ENCODE measurements around the gene ITFG1. TPM values are rescaled to one million over a fixed set of nuclear protein-coding genes. Genes with fewer than 3 reads are reported as not detected.

The ITFG1 gene
- total and polyA plus RNA-seq, 2 of the 8 experiments (the other 6 are each of a cell fraction or from before 2014, with no cell fraction given) = 13.8 to 22.2 TPM

- H3K9me3 ChIP-seq (ENCODE audit: insufficient read depth in 2 of 2, low read depth in 1 of 2, low read length in 1 of 2) = no peaks in the 10 kb centered on the region
- H2BK120ac ChIP-seq (replicated peaks; ENCODE audit: low read depth, low read length) = no peak overlapping the region
- no peaks in the 10 kb centered on the region for H3K79me2 ChIP-seq (ENCODE audit: control insufficient read depth in 1 of 2, insufficient read depth in 2 of 2, low read length in 2 of 2)
- DNase-seq (ENCODE audit: low read depth in 1 of 2, low spot score in 2 of 2) = no peak
- H3K27ac ChIP-seq (ENCODE audit: low read depth, low read length) = no peak overlapping the region
- no peak overlapping the region for H3K9ac ChIP-seq (replicated peaks in 1 of 4; ENCODE audit: extremely low read depth in 1 of 4, low read depth in 3 of 4, low read length in 3 of 4)
- H2BK20ac ChIP-seq (ENCODE audit: low read length) = no peak overlapping the region
- no peaks in the 10 kb centered on the region for H3K79me1 ChIP-seq (ENCODE audit: low read depth, low read length)
- H4K91ac ChIP-seq (replicated peaks; ENCODE audit: insufficient read length, low read length) = no peak overlapping the region
- H3K56ac ChIP-seq (replicated peaks; ENCODE audit: insufficient read length, low read depth, low read length) = no peak overlapping the region
- ChIA-PET CTCF (ENCODE audit: partially characterized antibody) (no interaction called here), POLR2A (ENCODE audit: partially characterized antibody) (no interaction called here)
- peaks cover 0 to 2% (median 0%) of the 10 kb centered on the region in 4 experiments; a peak in 1 of 7 replicates for H3K4me1 ChIP-seq (replicated peaks in 1 of 4; ENCODE audit: control insufficient read depth in 3 of 4, insufficient read depth in 4 of 4, low read length in 3 of 4)
- no peak overlapping the region for H2BK5ac ChIP-seq (ENCODE audit: low read depth, low read length)
- H3K4me2 ChIP-seq (ENCODE audit: insufficient read depth in 1 of 2, low read depth in 2 of 2, low read length in 2 of 2) = no peak overlapping the region
- no peak overlapping the region for H4K8ac ChIP-seq (ENCODE audit: extremely low read depth, insufficient read depth, low read length)
- no peak overlapping the region for H3K14ac ChIP-seq (ENCODE audit: insufficient read length)
- no peaks in the 10 kb centered on the region for H3K27me3 ChIP-seq (replicated peaks in 1 of 4; ENCODE audit: control insufficient read depth in 3 of 4, extremely low read depth in 1 of 4, insufficient read depth in 3 of 4, low read length in 3 of 4)
- H3K4ac ChIP-seq (replicated peaks; ENCODE audit: insufficient read length, low read depth, low read length) = no peak overlapping the region
- no peak overlapping the region for H2AFZ ChIP-seq (ENCODE audit: low read length)
- no peak for FAIRE-seq
- no peak overlapping the region for H2BK15ac ChIP-seq (ENCODE audit: low read length)
- H3K23me2 ChIP-seq (ENCODE audit: low read depth, low read length) = no peaks in the 10 kb centered on the region
- H2BK12ac ChIP-seq (ENCODE audit: low read depth, low read length) = no peak overlapping the region
- no peak overlapping the region for H4K5ac ChIP-seq (ENCODE audit: insufficient read length, low read depth, low read length)
- H4K20me1 ChIP-seq (replicated peaks in 1 of 2; ENCODE audit: control insufficient read depth in 1 of 2, insufficient read depth in 2 of 2, low read length in 2 of 2) = no peaks in the 10 kb centered on the region
- no peak overlapping the region for H3K23ac ChIP-seq (ENCODE audit: insufficient read length)
- no peak overlapping the region for H3K18ac ChIP-seq (ENCODE audit: extremely low read depth, low read length)
- H3K4me3 ChIP-seq (ENCODE audit: extremely low read depth in 1 of 4, insufficient read depth in 2 of 4, low read depth in 3 of 4, low read length in 4 of 4) = no peak overlapping the region
- no peak overlapping the region for H2AK5ac ChIP-seq (ENCODE audit: low read depth, low read length)
- no peaks in the 10 kb centered on the region for H3K36me3 ChIP-seq (ENCODE audit: control insufficient read depth in 2 of 4, insufficient read depth in 4 of 4, low read length in 3 of 4)
- no peak for TF ChIP-seq JUN (IDR thresholded peaks at IDR 0.05; ENCODE audit: low read depth, low read length)
- no peak for TF ChIP-seq RAD21 (IDR thresholded peaks at IDR 0.05 in 1 of 2, conservative IDR thresholded peaks at IDR 0.05 in 1 of 2; ENCODE audit: low read depth in 2 of 2, low read length in 2 of 2)
- TF ChIP-seq POU5F1 (IDR thresholded peaks at IDR 0.05; ENCODE audit: low read depth, low read length) = no peak
- no peak for TF ChIP-seq POLR2AphosphoS5 (IDR thresholded peaks at IDR 0.05; ENCODE audit: low read depth, low read length)
- TF ChIP-seq NRF1 (IDR thresholded peaks at IDR 0.05; ENCODE audit: low read depth, low read length) = no peak
- no peak for TF ChIP-seq SIRT6 (IDR thresholded peaks at IDR 0.05; ENCODE audit: low read length)
- no peak for TF ChIP-seq KDM1A (IDR thresholded peaks at IDR 0.05; ENCODE audit: borderline replicate concordance, low read length)
- TF ChIP-seq KDM5A (IDR thresholded peaks at IDR 0.05; ENCODE audit: low read length) = no peak
- no peak for TF ChIP-seq SIN3A (conservative IDR thresholded peaks at IDR 0.05 in 1 of 2, IDR thresholded peaks at IDR 0.05 in 1 of 2; ENCODE audit: low read depth in 1 of 2, low read length in 2 of 2)
- TF ChIP-seq CHD2 (IDR thresholded peaks at IDR 0.05; ENCODE audit: low read length) = no peak
- no peak for TF ChIP-seq RNF2 (IDR thresholded peaks at IDR 0.05; ENCODE audit: borderline replicate concordance, low read depth, low read length, missing control alignments, poor library complexity, severe bottlenecking)
- no peak for TF ChIP-seq RBBP5 (IDR thresholded peaks at IDR 0.05; ENCODE audit: borderline replicate concordance, low read depth, low read length)
- TF ChIP-seq YY1 (IDR thresholded peaks at IDR 0.05; ENCODE audit: low read depth, low read length) = no peak
- TF ChIP-seq ATF2 (IDR thresholded peaks at IDR 0.05; ENCODE audit: low read length) = no peak
Measured at GRCh38 chr16:47241061-47241460, 219.8 kb downstream of the ITFG1 start.

All from H1 (cell line).